ENCODE measurements around the gene WDR62. TPM values are rescaled to one million over a fixed set of nuclear protein-coding genes. Genes with fewer than 3 reads are reported as not detected.

The WDR62 gene
- total RNA-seq, 4 donors from 2014 or later = 0.31 to 0.95 (median 0.69) TPM

GRCh38 chr19:36103040-36103626 lies 48.4 kb downstream of the WDR62 start:
- DNase-seq (ENCODE audit: low spot score) (no peak), ATAC-seq (ENCODE audit: low FRiP score) (no peak)
- no peak for TF ChIP-seq CTCF (IDR thresholded peaks at IDR 0.05)

GRCh38 chr19:36103842-36104552 lies 49.3 kb downstream of the WDR62 start:
- ATAC-seq (ENCODE audit: low FRiP score) (no peak), DNase-seq (ENCODE audit: low spot score) (no peak)
- TF ChIP-seq CTCF (IDR thresholded peaks at IDR 0.05) = no peak

GRCh38 chr19:36106441-36106840 lies 51.7 kb downstream of the WDR62 start:
- ATAC-seq (ENCODE audit: low FRiP score) = no peak
- TF ChIP-seq CTCF (IDR thresholded peaks at IDR 0.05) = no peak
- DNase-seq (ENCODE audit: low spot score) = no peak

GRCh38 chr19:36106991-36107390 lies 52.3 kb downstream of the WDR62 start:
- no peak for DNase-seq (ENCODE audit: low spot score)
- ATAC-seq (ENCODE audit: low FRiP score) = no peak
- no peak for TF ChIP-seq CTCF (IDR thresholded peaks at IDR 0.05)

- TF ChIP-seq CTCF (IDR thresholded peaks at IDR 0.05) = no peak
- DNase-seq (ENCODE audit: low spot score) (no peak), ATAC-seq (ENCODE audit: low FRiP score) (no peak)
These were observed 54.0 kb downstream of the WDR62 start for GRCh38 chr19:36108684-36109083.

GRCh38 chr19:36110487-36111199 lies 55.9 kb downstream of the WDR62 start, which contains the start of gene OVOL3:
OVOL3 (plus strand) TSS chr19:36111143; CDS start chr19:36111203, 60 bp downstream.
- no peak for ATAC-seq (ENCODE audit: low FRiP score)
- no peak for TF ChIP-seq CTCF (IDR thresholded peaks at IDR 0.05)
- DNase-seq (ENCODE audit: low spot score) = no peak
